Measurements from ENCODE around the gene PSPH. TPM values are rescaled to one million over a fixed set of nuclear protein-coding genes. Genes with fewer than 3 reads are reported as not detected.
A peak's percentile ranks its signal among the peaks of the same experiment; 100 is the strongest.

PSPH gene
- total RNA-seq, 1 experiment from 2014 or later: 52.1 TPM

DNA sequence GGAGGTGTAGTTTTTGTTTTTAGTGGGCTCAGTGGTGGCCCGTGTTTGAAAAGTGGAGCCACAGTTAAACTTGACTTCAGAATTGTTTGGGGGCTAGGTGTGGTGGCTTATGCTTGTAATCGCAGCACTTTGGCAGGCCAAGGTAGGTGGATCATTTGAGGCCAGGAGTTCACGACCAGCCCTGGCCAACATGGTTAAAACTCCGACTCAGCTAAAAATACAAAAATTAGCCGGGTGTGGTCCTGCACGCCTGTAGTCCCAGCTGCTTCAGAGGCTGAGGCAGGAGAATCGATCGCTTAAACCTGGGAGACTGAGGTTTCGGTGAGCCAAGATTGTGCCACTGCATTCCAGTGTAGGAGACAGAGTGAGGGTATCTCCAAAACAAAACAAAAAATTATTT lies 2.1 kb upstream of the PSPH start:
- DNase-seq: no peak
- Histone ChIP-seq H2BK12ac (ENCODE audit: insufficient read length, low read depth, low read length) (no peak overlapping the region), H3K23ac (ENCODE audit: insufficient read length, low read depth, low read length) (no peak overlapping the region), H4K5ac (ENCODE audit: insufficient read length, low read depth, low read length) (no peak overlapping the region), H2BK5ac (ENCODE audit: insufficient read length, low read length) (no peak overlapping the region), H3K27me3 (ENCODE audit: insufficient read depth, low read length) (no peaks in the 10 kb centered on the region), H3K27ac (ENCODE audit: insufficient read length, low read depth, low read length) (no peak overlapping the region), H2AK5ac (ENCODE audit: insufficient read length, low read length) (no peak overlapping the region), H4K20me1 (ENCODE audit: control insufficient read depth, insufficient read depth, insufficient read length) (no peaks in the 10 kb centered on the region), H3K9me3 (ENCODE audit: control insufficient read depth, low read depth, low read length) (no peaks in the 10 kb centered on the region), H2AFZ (ENCODE audit: low read length) (no peak overlapping the region), H3K18ac (ENCODE audit: insufficient read length, low read depth, low read length) (no peak overlapping the region), H3K14ac (ENCODE audit: insufficient read depth, low read length) (no peak overlapping the region), H3K4ac (ENCODE audit: low read depth, low read length) (no peak overlapping the region), H4K91ac (ENCODE audit: insufficient read length, low read depth, low read length) (no peak overlapping the region), H2BK20ac (ENCODE audit: low read depth, low read length, poor library complexity, severe bottlenecking) (no peak overlapping the region), H3K9ac (ENCODE audit: extremely low read depth, insufficient read length, low read length) (no peak overlapping the region), H3K4me1 (ENCODE audit: insufficient read depth, low read length) (no peaks in the 10 kb centered on the region; the same call in 1 of the 2 replicates), H2BK120ac (ENCODE audit: low read depth, low read length, poor library complexity, severe bottlenecking) (no peak overlapping the region), H3K56ac (ENCODE audit: insufficient read length, low read depth, low read length) (no peak overlapping the region), H3K23me2 (ENCODE audit: insufficient read length, low read depth, low read length, poor library complexity, severe bottlenecking) (peaks cover 5% of the 10 kb centered on the region), H3T11ph (ENCODE audit: low read length) (no peak overlapping the region), H3K79me1 (ENCODE audit: insufficient read depth, low read depth, low read length, poor library complexity, severe bottlenecking) (peaks cover 5% of the 10 kb centered on the region), H3K79me2 (ENCODE audit: insufficient read depth, low read length) (peaks cover 15% of the 10 kb centered on the region; the same call in 1 of the 2 replicates), H2BK15ac (ENCODE audit: low read depth, low read length) (no peak overlapping the region), H4K8ac (replicated peaks; ENCODE audit: insufficient read length, low read depth, low read length) (peak overlapping the region; percentile 38), H3K4me2 (ENCODE audit: insufficient read depth, insufficient read length, low read length) (peak overlapping the region; percentile 16)
- H3K4me3 Mint-ChIP-seq: peak overlapping the region; percentile 94 to 98
- H3K4me1 Mint-ChIP-seq: peaks cover 7 to 26% of the 10 kb centered on the region in 2 experiments
- H3K9me3 Mint-ChIP-seq: no peaks in the 10 kb centered on the region
- WGBS (ENCODE audit: extremely low coverage, insufficient read length, low lambda C conversion rate): no CpG with 5 or more reads among the region's 9 CpGs
- H3K27ac Mint-ChIP-seq: peak overlapping the region; percentile 22 to 84 (median 61); a peak in 3 of 7 replicates
- peaks cover 53 to 64% (median 63%) of the 10 kb centered on the region in 3 experiments for H3K36me3 Mint-ChIP-seq (ENCODE audit: insufficient read depth in 1 of 3, low read depth in 3 of 3)
- no peaks in the 10 kb centered on the region for H3K27me3 Mint-ChIP-seq (ENCODE audit: low read depth)
- TF ChIP-seq, protein P1, sequence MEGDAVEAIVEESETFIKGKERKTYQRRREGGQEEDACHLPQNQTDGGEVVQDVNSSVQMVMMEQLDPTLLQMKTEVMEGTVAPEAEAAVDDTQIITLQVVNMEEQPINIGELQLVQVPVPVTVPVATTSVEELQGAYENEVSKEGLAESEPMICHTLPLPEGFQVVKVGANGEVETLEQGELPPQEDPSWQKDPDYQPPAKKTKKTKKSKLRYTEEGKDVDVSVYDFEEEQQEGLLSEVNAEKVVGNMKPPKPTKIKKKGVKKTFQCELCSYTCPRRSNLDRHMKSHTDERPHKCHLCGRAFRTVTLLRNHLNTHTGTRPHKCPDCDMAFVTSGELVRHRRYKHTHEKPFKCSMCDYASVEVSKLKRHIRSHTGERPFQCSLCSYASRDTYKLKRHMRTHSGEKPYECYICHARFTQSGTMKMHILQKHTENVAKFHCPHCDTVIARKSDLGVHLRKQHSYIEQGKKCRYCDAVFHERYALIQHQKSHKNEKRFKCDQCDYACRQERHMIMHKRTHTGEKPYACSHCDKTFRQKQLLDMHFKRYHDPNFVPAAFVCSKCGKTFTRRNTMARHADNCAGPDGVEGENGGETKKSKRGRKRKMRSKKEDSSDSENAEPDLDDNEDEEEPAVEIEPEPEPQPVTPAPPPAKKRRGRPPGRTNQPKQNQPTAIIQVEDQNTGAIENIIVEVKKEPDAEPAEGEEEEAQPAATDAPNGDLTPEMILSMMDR (conservative IDR thresholded peaks at IDR 0.05): no peak
